GM23338 (cell line): Measurements from ENCODE around the gene ABCC10. TPM values are rescaled to one million over a fixed set of nuclear protein-coding genes. Genes with fewer than 3 reads are reported as not detected.
A peak's percentile ranks its signal among the peaks of the same experiment; 100 is the strongest.

Source experiments
- ATAC-seq: fragments of 200-7000 bp; cut with Tn5 transposase; 3 replicates; pipeline ENCODE4 v1.9.1; 2020
- DNase-seq: peaks from one replicate; pipeline ENCODE4 v3.0.0-alpha.2; 2015; ENCODE audit warnings: low spot score
- H2AFZ ChIP-seq: fragments of 200-600 bp; sonication (generic); 2 replicates; pipeline ENCODE4 v1.8.0; 2016; ENCODE audit warnings: antibody characterized with exemption, mild to moderate bottlenecking, moderate library complexity
- H3F3A ChIP-seq: fragments of 200-600 bp; sonication (generic); replicated peaks from 2 replicates; pipeline ENCODE4 v1.8.0; 2017; ENCODE audit warnings: antibody characterized with exemption, mixed run types, low read depth
- H3K27ac ChIP-seq: fragments of 200-600 bp; sonication (generic); 2 replicates; pipeline ENCODE4 v1.6.1; 2016; ENCODE audit warnings: low read depth
- H3K27me3 ChIP-seq: fragments of 200-600 bp; sonication (generic); 2 replicates; pipeline ENCODE4 v1.8.0; 2016; ENCODE audit warnings: mild to moderate bottlenecking, mixed run types, moderate library complexity; ENCODE audit not compliant: insufficient read depth
- H3K36me3 ChIP-seq: fragments of 200-600 bp; sonication (generic); 2 replicates; pipeline ENCODE4 v1.8.0; 2016; ENCODE audit warnings: mild to moderate bottlenecking; ENCODE audit not compliant: insufficient read depth
- H3K4me1 ChIP-seq: fragments of 200-600 bp; sonication (generic); 2 replicates; pipeline ENCODE4 v1.8.0; 2016; ENCODE audit warnings: mild to moderate bottlenecking, moderate library complexity; ENCODE audit not compliant: insufficient read depth
- H3K4me2 ChIP-seq: fragments of 200-600 bp; sonication (generic); 2 replicates; pipeline ENCODE4 v1.7.1; 2017; ENCODE audit warnings: mixed run types
- H3K4me3 ChIP-seq: fragments of 200-600 bp; sonication (generic); 2 replicates; pipeline ENCODE4 v1.6.1; 2016; ENCODE audit warnings: mixed run types
- H3K79me2 ChIP-seq: fragments of 200-600 bp; sonication (generic); replicated peaks from 2 replicates; pipeline ENCODE4 v1.8.0; 2017; ENCODE audit warnings: mild to moderate bottlenecking; ENCODE audit not compliant: insufficient read depth
- H3K9me2 ChIP-seq: fragments of 200-600 bp; sonication (generic); 2 replicates; pipeline ENCODE4 v1.8.0; 2017; ENCODE audit not compliant: insufficient read depth
- H4K20me1 ChIP-seq: fragments of 200-600 bp; sonication (generic); replicated peaks from 2 replicates; pipeline ENCODE4 v1.8.0; 2017; ENCODE audit warnings: mild to moderate bottlenecking; ENCODE audit not compliant: insufficient read depth
- H3K27ac Mint-ChIP-seq: 2 replicates; pipeline ENCODE4 v1.8.0; 2020; ENCODE audit warnings: inconsistent platforms, mild to moderate bottlenecking, moderate library complexity, mixed read lengths
- H3K27me3 Mint-ChIP-seq: 3 replicates; pipeline ENCODE4 v1.8.0; 2022; ENCODE audit warnings: low read depth, mild to moderate bottlenecking, moderate library complexity, mixed read lengths, inconsistent platforms; ENCODE audit not compliant: insufficient read depth, poor library complexity
- H3K36me3 Mint-ChIP-seq: 3 replicates; pipeline ENCODE4 v1.8.0; 2021; ENCODE audit warnings: low read depth, mild to moderate bottlenecking, inconsistent platforms, moderate library complexity, mixed read lengths
- H3K4me1 Mint-ChIP-seq: 3 replicates; pipeline ENCODE4 v1.8.0; 2020; ENCODE audit warnings: mild to moderate bottlenecking, inconsistent platforms, mixed read lengths
- H3K4me3 Mint-ChIP-seq: 3 replicates; pipeline ENCODE4 v1.8.0; 2021; ENCODE audit warnings: moderate library complexity, mild to moderate bottlenecking, inconsistent platforms, mixed read lengths
- H3K9me3 Mint-ChIP-seq: 3 replicates; pipeline ENCODE4 v1.8.0; 2020; ENCODE audit warnings: moderate library complexity, mild to moderate bottlenecking, inconsistent platforms, mixed read lengths
- CREB1 ChIP-seq: fragments of 250-450 bp; sonication (Bioruptor Pico); IDR thresholded peaks from 2 replicates; pipeline ENCODE4 v1.5.0; 2020; ENCODE audit warnings: low read depth, mild to moderate bottlenecking, moderate library complexity
- JUNB ChIP-seq: IDR thresholded peaks from one replicate; pipeline ENCODE4 v1.6.1; 2016; ENCODE audit warnings: antibody characterized with exemption; ENCODE audit not compliant: unreplicated experiment
- NANOG ChIP-seq: IDR thresholded peaks from 2 replicates; pipeline ENCODE4 v1.6.1; 2016; ENCODE audit warnings: antibody characterized with exemption, borderline replicate concordance
- POLR2AphosphoS5 ChIP-seq: IDR thresholded peaks from 2 replicates; pipeline ENCODE4 v1.6.1; 2016; ENCODE audit warnings: antibody characterized with exemption, low read depth
- REST ChIP-seq: IDR thresholded peaks from one replicate; pipeline ENCODE4 v1.6.1; 2018; ENCODE audit warnings: antibody characterized with exemption; ENCODE audit not compliant: unreplicated experiment
- ZNF331 ChIP-seq: fragments of 250-450 bp; sonication (Bioruptor Pico); IDR thresholded peaks from 2 replicates; pipeline ENCODE4 v1.5.0; 2020; ENCODE audit warnings: low read depth, mild to moderate bottlenecking, moderate library complexity
- polyA plus RNA-seq: library from polyadenylated mRNA; unstranded; fragments of >200 nt; fragmentation: Nextera tagmentation; extraction: Ambion mirVana; gene quantifications from 2 replicates; pipeline ENCODE4 v1.2.1, GENCODE V29; 2016
- total RNA-seq: library from RNA; depleted of rRNA; stranded (reverse); fragments of >200 nt; shearing (Covaris generic); gene quantifications from 2 replicates; pipeline ENCODE4 v1.2.3, GENCODE V29; 2014

The ABCC10 gene
- total and polyA plus RNA-seq, 2 experiments from 2014 or later: 16.9 to 17.5 TPM

GRCh38 chr6:43434001-43434840, 6.9 kb downstream of the ABCC10 start:
- Mint-ChIP-seq H3K4me1 (peaks cover under 1% of the 10 kb centered on the region; the same call in 2 of the 3 replicates), H3K9me3 (no peaks in the 10 kb centered on the region), H3K36me3 (peaks cover 3% of the 10 kb centered on the region; the same call in 1 of the 3 replicates), H3K27ac (peak overlapping the region; percentile 65; the same call in 1 of the 2 replicates), H3K4me3 (no peak overlapping the region), H3K27me3 (peaks cover 6% of the 10 kb centered on the region)
- no peak for DNase-seq
- Histone ChIP-seq H3F3A (no peaks in the 10 kb centered on the region), H3K27ac (no peak overlapping the region), H3K79me2 (peaks cover 4% of the 10 kb centered on the region; the same call in 1 of the 2 replicates), H3K4me1 (no peaks in the 10 kb centered on the region), H3K4me3 (no peak overlapping the region), H2AFZ (no peak overlapping the region), H3K4me2 (no peak overlapping the region), H4K20me1 (no peaks in the 10 kb centered on the region), H3K36me3 (no peaks in the 10 kb centered on the region), H3K27me3 (no peaks in the 10 kb centered on the region), H3K9me2 (no peaks in the 10 kb centered on the region)
- TF ChIP-seq NANOG (no peak), CREB1 (CRISPR knock-in tag) (no peak), ZNF331 (CRISPR knock-in tag) (no peak)
- ATAC-seq: no peak

- H3K36me3 ChIP-seq: no peaks in the 10 kb centered on the region
These were observed 7.6 kb downstream of the ABCC10 start for GRCh38 chr6:43434943-43435342.

More at GRCh38 chr6:43434943-43435342, 7.6 kb downstream of the ABCC10 start:
- Histone ChIP-seq H4K20me1 (no peaks in the 10 kb centered on the region), H3F3A (no peaks in the 10 kb centered on the region), H3K27me3 (no peaks in the 10 kb centered on the region), H3K4me3 (no peak overlapping the region), H3K27ac (no peak overlapping the region), H3K79me2 (0 out of 2 replicates have a peak, but pooled peaks cover 4% of the 10 kb centered on the region), H2AFZ (no peak overlapping the region), H3K9me2 (no peaks in the 10 kb centered on the region), H3K4me1 (no peaks in the 10 kb centered on the region), H3K4me2 (no peak overlapping the region)
- Mint-ChIP-seq H3K4me3 (no peak overlapping the region), H3K27me3 (peaks cover 6% of the 10 kb centered on the region), H3K4me1 (no peaks in the 10 kb centered on the region; the same call in 2 of the 3 replicates), H3K27ac (no peak overlapping the region), H3K36me3 (peaks cover 3% of the 10 kb centered on the region; the same call in 1 of the 3 replicates), H3K9me3 (no peaks in the 10 kb centered on the region)
- ATAC-seq (no peak), DNase-seq (no peak)
- TF ChIP-seq REST: no peak
- no peak for TF ChIP-seq POLR2AphosphoS5
- TF ChIP-seq JUNB: no peak
